HG03521 (cell line): ENCODE results near the gene ZCCHC7.
"Not testable (repeated sequence)": the region's sequence is repeated elsewhere in the genome, so short reads cannot be mapped to it uniquely, and the experiment has no call there.

ENCODE experiments used
- ATAC-seq: cut with Tn5 transposase; IDR thresholded peaks from one replicate; pipeline ENCODE4 v1.9.1; 2021; ENCODE audit warnings: mild to moderate bottlenecking, moderate library complexity; ENCODE audit not compliant: unreplicated experiment

The ZCCHC7 gene

GRCh38 chr9:37203456-37203855 lies 83.1 kb downstream of the ZCCHC7 start:
- not testable (repeated sequence) for ATAC-seq

DNA sequence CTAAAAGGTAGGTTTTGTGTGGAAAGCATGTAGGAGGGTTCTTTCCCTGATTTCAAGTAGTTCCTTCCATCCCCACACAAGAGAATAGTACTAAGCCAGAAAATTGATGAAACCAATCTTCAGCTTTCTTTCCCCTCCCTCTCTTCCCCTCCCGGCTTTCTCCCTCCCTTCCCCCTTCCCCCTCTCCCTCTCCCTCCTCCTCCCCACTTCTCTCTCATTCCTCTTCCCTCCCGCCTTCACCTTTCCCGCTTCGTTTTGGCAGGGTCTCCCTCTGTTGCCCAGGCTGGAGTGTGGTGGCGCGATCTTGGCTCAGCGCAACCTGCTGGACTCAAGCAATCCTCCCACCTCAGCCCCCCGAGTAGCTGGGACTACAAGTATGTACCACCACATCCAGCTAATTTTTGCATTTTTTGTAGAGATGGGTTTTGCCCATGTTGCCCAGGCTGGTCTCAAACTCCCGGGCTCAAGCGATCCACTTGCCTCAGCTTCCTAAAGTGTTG lies 85.8 kb downstream of the ZCCHC7 start:
- no peak for ATAC-seq

DNA sequence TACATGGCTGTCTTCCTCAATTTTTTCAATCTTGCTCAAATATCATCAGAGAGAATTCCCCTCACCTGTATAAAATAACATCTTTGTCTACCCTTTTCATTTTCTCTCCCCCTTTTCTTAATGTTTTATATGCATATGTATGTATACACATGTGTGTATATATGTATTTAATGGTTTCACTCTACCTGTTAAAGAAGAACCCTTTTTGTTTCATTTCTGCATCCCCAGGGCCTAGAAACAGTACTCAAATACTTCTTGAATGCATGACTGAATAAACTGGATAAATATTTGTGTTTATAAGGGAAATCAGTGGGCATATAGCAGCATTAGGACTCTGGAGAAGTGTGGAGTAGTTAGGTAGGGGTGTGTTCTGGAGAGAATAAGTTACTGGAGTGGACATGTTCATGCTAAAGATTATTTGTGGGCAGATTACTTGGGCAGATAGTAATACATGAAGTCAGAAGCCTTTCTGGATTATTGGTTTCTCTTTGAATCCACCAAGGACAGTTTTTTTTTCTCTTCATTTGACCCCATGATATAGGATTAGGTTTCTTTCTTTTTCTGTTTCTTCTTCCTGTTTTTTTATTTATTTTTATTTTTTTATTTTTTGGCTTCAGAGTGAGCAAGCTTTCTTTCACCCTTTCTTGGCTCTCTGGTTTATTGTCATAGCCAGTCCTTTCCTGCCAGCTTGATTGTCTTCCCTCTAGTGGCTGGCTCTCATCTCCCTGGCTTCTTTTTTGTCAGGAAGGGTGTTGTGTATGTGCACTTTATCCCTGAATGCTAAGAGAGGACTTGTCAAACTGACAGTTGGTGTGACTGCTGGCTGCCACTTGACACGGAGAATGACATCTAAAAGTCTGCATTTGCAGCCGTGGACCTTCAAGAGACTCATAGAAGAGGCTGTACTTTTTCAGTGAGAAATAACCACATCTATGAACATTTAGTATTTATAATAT lies 89.3 kb downstream of the ZCCHC7 start:
- no peak for ATAC-seq

GRCh38 chr9:37210737-37211523 lies 90.6 kb downstream of the ZCCHC7 start:
- no peak for ATAC-seq

DNA sequence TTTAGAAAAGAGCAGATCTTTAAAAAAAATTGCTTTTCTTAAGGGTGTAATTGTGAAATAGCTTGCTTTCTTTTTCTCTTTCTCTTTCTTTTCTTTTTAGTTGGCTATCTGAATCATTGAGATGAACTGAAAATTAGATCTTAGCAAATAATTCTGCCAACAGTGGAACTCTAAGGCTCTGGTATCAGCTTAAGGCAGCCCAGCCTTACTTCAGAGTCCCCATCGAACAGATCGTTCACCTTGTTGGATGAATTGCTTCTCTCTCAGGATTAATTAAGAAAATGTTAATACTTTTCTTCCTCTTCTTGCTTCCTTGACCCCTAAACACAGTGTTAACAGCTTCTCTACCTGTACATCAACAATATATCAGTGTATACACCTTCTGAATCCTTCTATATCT lies 92.1 kb downstream of the ZCCHC7 start:
- no peak for ATAC-seq

DNA sequence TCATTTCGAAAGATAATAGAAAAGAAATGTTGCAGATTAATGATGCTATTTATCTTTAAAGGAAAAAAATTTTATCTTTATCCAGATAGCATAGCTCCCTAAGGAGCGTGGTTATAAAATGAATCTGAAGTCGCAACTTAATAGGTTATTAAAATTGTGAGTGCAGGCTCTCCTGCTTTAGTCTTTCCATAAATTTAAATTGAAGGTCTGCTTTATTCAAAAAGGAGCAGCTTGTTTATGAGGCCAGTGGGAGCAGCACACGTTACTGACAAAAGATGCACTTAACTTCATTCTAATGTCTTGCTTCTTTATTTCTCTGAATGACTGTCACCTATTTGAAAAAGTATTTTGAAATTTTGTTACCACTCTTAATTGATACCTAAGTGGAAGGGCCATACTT lies 95.0 kb downstream of the ZCCHC7 start:
- ATAC-seq, result no peak

- no peak for ATAC-seq
These were observed 95.5 kb downstream of the ZCCHC7 start for GRCh38 chr9:37215830-37216229.

DNA sequence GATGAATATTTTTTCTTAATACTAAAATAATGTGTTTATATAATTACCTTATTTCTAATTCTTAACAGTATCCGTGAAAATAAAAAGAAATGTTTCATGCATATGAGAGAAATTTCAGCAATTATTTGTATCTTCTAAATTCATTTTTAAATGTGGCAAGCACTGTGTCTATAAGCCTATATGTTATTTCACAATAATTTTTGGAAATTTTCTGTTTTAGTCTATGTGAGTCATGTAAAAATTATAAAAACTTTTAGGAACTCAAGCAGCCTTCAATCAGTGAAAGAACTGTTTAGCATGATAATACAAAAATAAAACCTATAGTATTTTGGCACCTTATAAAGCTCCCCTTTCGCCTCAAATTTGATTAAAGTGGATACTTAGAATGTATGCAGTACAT lies 96.8 kb downstream of the ZCCHC7 start:
- no peak for ATAC-seq

- no peak for ATAC-seq
These were observed 98.5 kb downstream of the ZCCHC7 start for GRCh38 chr9:37218800-37219425.

DNA sequence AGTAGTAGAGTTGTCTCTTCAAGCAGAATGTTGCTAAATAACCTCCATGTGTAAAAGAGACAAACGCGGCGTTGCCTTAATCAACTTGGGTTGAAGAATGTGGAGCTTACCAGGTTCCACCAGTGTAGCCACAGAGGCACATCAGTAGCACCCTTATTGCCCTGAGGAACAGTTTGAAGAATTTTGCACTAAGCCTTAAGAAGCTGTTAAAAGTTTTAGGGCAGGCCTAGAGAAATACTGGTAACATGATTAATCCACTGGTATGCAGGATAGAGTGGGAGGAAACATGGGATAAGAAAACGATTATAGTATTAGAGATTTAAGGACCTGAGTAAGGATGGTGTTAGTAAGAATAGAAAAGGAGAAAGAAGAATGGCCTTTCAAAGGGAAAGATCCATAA lies 100.6 kb downstream of the ZCCHC7 start:
- ATAC-seq, result no peak

DNA sequence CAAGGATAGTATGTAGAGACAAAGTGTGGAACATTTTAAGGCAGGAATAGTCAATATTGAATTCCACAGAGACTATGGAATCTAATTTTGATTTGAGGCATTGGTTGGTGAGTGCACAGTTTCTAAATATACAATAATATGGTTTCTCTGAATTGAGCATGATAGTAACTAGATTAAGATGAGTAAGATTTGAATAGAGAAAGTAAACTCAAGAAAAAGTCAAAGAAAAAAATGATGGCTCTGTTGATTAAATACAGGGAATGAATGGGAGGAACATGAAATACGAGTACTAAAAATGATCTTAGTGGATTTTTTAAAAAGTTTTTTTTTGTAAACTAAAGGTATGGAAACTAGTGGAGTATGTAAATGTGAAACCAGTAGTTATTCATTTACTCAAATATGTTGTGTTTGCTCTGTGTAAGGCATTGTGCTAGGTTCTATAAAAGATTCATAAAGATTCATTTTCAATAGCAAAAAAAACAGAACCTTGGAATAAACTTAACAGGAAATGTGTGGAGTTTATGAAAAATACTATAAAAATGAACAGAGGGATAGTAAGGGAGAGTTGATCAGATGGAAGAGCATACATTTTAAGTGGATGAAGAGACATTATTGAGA lies 101.2 kb downstream of the ZCCHC7 start:
- no peak for ATAC-seq

- ATAC-seq, result no peak
These were observed 109.1 kb downstream of the ZCCHC7 start for GRCh38 chr9:37229455-37229854.

DNA sequence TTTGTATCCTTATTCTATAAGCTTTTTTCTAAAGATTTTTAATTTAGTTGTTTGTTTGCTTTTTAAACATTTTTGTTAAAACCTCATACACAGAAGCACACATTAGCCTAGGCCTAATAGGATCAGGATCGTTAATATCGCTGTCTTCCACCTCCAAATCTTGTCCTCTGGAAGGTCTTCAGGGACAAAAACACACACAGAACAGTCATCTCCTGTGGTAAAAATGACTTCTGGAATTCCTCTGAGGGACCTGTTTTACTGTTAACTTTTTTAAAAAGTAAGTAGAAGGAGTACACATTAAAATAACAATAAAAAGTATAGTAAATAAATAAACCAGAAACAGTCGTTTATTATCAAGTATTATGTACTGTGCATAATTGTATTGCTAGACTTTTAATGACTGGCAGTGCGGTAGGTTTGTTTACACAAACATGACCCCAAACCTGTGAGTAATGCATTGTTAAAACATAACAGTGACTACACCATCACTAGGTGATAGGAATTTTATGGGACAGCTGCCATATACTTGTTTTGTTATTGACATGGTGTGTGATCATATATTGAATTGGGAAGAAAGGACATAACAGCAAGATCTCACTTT lies 109.6 kb downstream of the ZCCHC7 start:
- no peak for ATAC-seq

GRCh38 chr9:37236822-37237221 lies 116.4 kb downstream of the ZCCHC7 start:
- no peak for ATAC-seq

GRCh38 chr9:37238122-37238521 lies 117.7 kb downstream of the ZCCHC7 start:
- ATAC-seq, result no peak

GRCh38 chr9:37239224-37239859 lies 119.0 kb downstream of the ZCCHC7 start:
- ATAC-seq, result no peak

DNA sequence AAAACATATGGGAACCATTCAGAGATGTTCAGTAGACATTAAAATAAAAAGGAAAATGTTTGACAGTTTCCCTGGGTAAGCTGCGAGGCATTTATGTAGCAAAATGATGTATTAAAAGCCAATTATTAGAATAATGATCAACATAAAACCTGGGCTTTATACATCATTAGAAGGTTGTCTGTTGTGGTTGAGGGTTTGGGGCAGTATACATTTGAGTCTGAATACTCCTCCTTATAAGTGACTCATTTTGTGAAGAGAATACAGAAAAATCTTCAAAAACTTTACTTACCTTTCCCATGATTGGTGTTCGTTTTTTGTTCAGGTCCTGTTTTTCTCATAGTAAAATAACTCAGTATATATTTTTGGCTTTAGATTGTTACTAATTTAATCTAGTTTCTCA lies 119.5 kb downstream of the ZCCHC7 start:
- no peak for ATAC-seq

DNA sequence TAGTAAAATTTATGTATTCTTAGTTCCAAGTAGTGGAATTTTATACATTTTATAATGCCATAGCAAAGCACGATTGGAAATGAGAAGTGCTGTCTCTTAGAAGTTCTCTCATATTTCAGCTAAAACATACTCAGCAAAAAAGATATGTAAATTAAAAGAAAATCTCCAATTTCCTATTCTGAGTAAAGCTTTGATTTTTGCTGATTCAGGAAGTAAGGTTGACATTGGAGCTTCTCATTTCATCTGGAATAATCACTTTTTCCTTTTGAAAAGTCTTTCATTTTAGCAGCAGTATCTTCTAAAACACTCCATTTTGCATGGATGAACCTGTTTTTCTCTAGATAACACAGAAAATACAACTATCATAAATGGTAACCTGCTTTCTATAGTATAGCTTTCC lies 121.0 kb downstream of the ZCCHC7 start:
- ATAC-seq, result no peak

GRCh38 chr9:37242089-37242488 lies 121.7 kb downstream of the ZCCHC7 start:
- no peak for ATAC-seq
